Esophagus muscularis mucosa (tissue), 4 donors: ENCODE data around the gene SPINT1.

Source experiments
- EP300 ChIP-seq: sonication (generic); formaldehyde crosslinking; IDR thresholded peaks from one replicate; pipeline ENCODE4 v1.6.1; 2017; ENCODE audit warnings: antibody characterized with exemption
- POLR2A ChIP-seq: fragments of 450-650 bp; IDR thresholded peaks from one replicate; pipeline ENCODE4 v1.6.1; 2017; ENCODE audit warnings: antibody characterized with exemption, moderate library complexity, mild to moderate bottlenecking, low read depth
- POLR2AphosphoS5 ChIP-seq, 2 donors: sonication (generic); formaldehyde crosslinking; IDR thresholded peaks; one replicate each; pipeline ENCODE4 v1.6.1; 2017; ENCODE audit warnings: antibody characterized with exemption in 2 of 2
- TF ChIP-seq, protein P1 (sequence below), 3 experiments: fragments of 200-600 bp in 2 of 3; fragments of 450-650 bp in 1 of 3; sonication (generic) in 2 of 3; IDR thresholded peaks; one replicate each; pipeline ENCODE4 v1.5.1; 2017 to 2019; ENCODE audit warnings: antibody characterized with exemption in 3 of 3, mild to moderate bottlenecking in 2 of 3, moderate library complexity in 1 of 3

DNA sequence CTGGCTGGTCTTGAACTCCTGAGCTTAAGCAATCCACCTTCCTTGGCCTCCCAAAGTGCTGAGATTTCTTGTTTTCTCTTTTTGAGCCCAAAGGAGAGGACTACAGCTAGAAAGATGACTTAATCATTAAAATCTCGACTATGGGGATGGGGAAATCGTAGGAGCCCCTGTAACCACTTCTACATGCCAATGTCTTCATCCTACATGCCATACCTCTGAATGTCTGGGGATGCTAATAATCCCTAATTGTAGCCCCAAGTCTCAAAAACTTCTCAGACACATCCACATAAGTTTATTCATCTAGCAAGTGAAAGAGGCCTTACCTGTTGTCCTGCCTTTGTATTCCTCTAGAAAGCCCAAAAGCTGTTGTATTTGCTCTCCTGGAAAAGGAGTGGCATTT lies 33.8 kb downstream of the SPINT1 start:
- TF ChIP-seq, protein P1, sequence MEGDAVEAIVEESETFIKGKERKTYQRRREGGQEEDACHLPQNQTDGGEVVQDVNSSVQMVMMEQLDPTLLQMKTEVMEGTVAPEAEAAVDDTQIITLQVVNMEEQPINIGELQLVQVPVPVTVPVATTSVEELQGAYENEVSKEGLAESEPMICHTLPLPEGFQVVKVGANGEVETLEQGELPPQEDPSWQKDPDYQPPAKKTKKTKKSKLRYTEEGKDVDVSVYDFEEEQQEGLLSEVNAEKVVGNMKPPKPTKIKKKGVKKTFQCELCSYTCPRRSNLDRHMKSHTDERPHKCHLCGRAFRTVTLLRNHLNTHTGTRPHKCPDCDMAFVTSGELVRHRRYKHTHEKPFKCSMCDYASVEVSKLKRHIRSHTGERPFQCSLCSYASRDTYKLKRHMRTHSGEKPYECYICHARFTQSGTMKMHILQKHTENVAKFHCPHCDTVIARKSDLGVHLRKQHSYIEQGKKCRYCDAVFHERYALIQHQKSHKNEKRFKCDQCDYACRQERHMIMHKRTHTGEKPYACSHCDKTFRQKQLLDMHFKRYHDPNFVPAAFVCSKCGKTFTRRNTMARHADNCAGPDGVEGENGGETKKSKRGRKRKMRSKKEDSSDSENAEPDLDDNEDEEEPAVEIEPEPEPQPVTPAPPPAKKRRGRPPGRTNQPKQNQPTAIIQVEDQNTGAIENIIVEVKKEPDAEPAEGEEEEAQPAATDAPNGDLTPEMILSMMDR (IDR thresholded peaks at IDR 0.05): no peak
- no peak for TF ChIP-seq POLR2AphosphoS5 (IDR thresholded peaks at IDR 0.05)
- no peak for TF ChIP-seq POLR2A
- no peak for TF ChIP-seq EP300
